ENCODE data around the gene CNIH4. TPM values are rescaled to one million over a fixed set of nuclear protein-coding genes. Genes with fewer than 3 reads are reported as not detected.

CNIH4 gene
- polyA plus RNA-seq, 1 donor from 2014 or later: 53.2 TPM

DNA sequence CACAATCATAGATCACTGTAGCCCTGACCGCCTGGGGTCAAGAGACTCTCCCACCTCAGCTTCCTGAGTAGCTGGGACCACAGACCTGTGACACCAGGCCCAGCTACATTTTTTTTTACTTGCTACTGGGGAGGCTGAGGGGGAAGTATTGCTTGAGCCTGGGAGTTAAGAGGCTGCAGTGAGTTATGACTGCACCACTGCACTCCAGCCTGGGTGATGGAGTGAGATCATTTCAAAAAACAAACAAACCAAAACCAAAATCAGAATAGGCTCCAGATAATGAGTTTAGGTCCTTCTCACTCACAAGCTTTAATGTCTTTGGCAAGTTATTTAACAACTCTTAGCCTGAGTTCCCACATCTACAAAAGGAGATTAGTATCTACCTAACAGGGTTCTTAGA lies 55.1 kb downstream of the CNIH4 start:
- H3F3A ChIP-seq (ENCODE audit: insufficient read depth, low read length, poor library complexity, severe bottlenecking): no peaks in the 10 kb centered on the region
- H3K9ac ChIP-seq (ENCODE audit: low read length): no peak overlapping the region
- peaks cover 24% of the 10 kb centered on the region for H3K36me3 ChIP-seq (ENCODE audit: insufficient read depth, low read length)
- H3K79me2 ChIP-seq (replicated peaks; ENCODE audit: insufficient read depth, low read length): peaks cover 8% of the 10 kb centered on the region
- H3K27ac ChIP-seq (ENCODE audit: low read length): no peak overlapping the region
- no peaks in the 10 kb centered on the region for H4K20me1 ChIP-seq (ENCODE audit: insufficient read depth)
- no peak overlapping the region for H2AFZ ChIP-seq (ENCODE audit: low read depth, low read length)
- no peak overlapping the region for H3K4me3 ChIP-seq (ENCODE audit: low read length)
- no peaks in the 10 kb centered on the region for H3K9me3 ChIP-seq (ENCODE audit: low read length)
- TF ChIP-seq RAD21 (conservative IDR thresholded peaks at IDR 0.05) (no peak), EP300 (conservative IDR thresholded peaks at IDR 0.05; ENCODE audit: poor library complexity, severe bottlenecking) (no peak), EZH2 (IDR thresholded peaks at IDR 0.05; ENCODE audit: borderline replicate concordance, insufficient read depth, low read length, poor library complexity, severe bottlenecking) (no peak), REST (IDR thresholded peaks at IDR 0.05; ENCODE audit: borderline replicate concordance) (no peak), POLR2AphosphoS5 (IDR thresholded peaks at IDR 0.05) (no peak), CTCF (IDR thresholded peaks at IDR 0.05; ENCODE audit: poor library complexity, severe bottlenecking) (no peak), TAF1 (IDR thresholded peaks at IDR 0.05; ENCODE audit: low read depth) (no peak), SMC3 (conservative IDR thresholded peaks at IDR 0.05; ENCODE audit: poor library complexity) (no peak), MXI1 (conservative IDR thresholded peaks at IDR 0.05; ENCODE audit: poor library complexity, severe bottlenecking) (no peak)
- no peak overlapping the region for H3K4me2 ChIP-seq (ENCODE audit: low read length)
- no peaks in the 10 kb centered on the region for H3K9me2 ChIP-seq (ENCODE audit: insufficient read depth, low read length)
- no peaks in the 10 kb centered on the region for H3K27me3 ChIP-seq (ENCODE audit: insufficient read depth, low read depth, low read length)

- no peak overlapping the region for H3K27ac ChIP-seq (ENCODE audit: low read length)
- H3F3A ChIP-seq (ENCODE audit: insufficient read depth, low read length, poor library complexity, severe bottlenecking): no peaks in the 10 kb centered on the region
- peaks cover 6% of the 10 kb centered on the region for H3K79me2 ChIP-seq (replicated peaks; ENCODE audit: insufficient read depth, low read length)
- H3K27me3 ChIP-seq (ENCODE audit: insufficient read depth, low read depth, low read length): no peaks in the 10 kb centered on the region
- H3K4me2 ChIP-seq (ENCODE audit: low read length): no peak overlapping the region
- H3K9me3 ChIP-seq (ENCODE audit: low read length): no peaks in the 10 kb centered on the region
- peaks cover 30% of the 10 kb centered on the region for H3K36me3 ChIP-seq (ENCODE audit: insufficient read depth, low read length)
- TF ChIP-seq EP300 (conservative IDR thresholded peaks at IDR 0.05; ENCODE audit: poor library complexity, severe bottlenecking) (no peak), RAD21 (conservative IDR thresholded peaks at IDR 0.05) (no peak), TAF1 (IDR thresholded peaks at IDR 0.05; ENCODE audit: low read depth) (no peak), REST (IDR thresholded peaks at IDR 0.05; ENCODE audit: borderline replicate concordance) (no peak), SMC3 (conservative IDR thresholded peaks at IDR 0.05; ENCODE audit: poor library complexity) (no peak), MXI1 (conservative IDR thresholded peaks at IDR 0.05; ENCODE audit: poor library complexity, severe bottlenecking) (no peak), CTCF (IDR thresholded peaks at IDR 0.05; ENCODE audit: poor library complexity, severe bottlenecking) (no peak), POLR2AphosphoS5 (IDR thresholded peaks at IDR 0.05) (no peak), EZH2 (IDR thresholded peaks at IDR 0.05; ENCODE audit: borderline replicate concordance, insufficient read depth, low read length, poor library complexity, severe bottlenecking) (no peak)
- H4K20me1 ChIP-seq (ENCODE audit: insufficient read depth): peaks cover 5% of the 10 kb centered on the region
- H2AFZ ChIP-seq (ENCODE audit: low read depth, low read length): no peak overlapping the region
- no peak overlapping the region for H3K9ac ChIP-seq (ENCODE audit: low read length)
- H3K4me3 ChIP-seq (ENCODE audit: low read length): no peak overlapping the region
- H3K9me2 ChIP-seq (ENCODE audit: insufficient read depth, low read length): no peaks in the 10 kb centered on the region
Observed at GRCh38 chr1:224420106-224420505, 63.4 kb downstream of the CNIH4 start.
